Endothelial cell of umbilical vein (primary cell): ENCODE results near the gene PHYH. TPM values are rescaled to one million over a fixed set of nuclear protein-coding genes. Genes with fewer than 3 reads are reported as not detected.

Experiments
- BruUV-seq: library from RNA; stranded (reverse); fragments of 400-500 nt; replicated peaks from 2 replicates; lab custom pipeline; 2021; lab: Mats Ljungman, UMichigan
- CTCF ChIA-PET: fragments of 300-600, 350-600 bp; sonication (Branson Sonifier 250); formaldehyde crosslinking; loops from one replicate; lab custom pipeline; 2021; ENCODE audit warnings: antibody characterized with exemption, inconsistent platforms; lab: Charles Lee
- POLR2A ChIA-PET: fragments of 300-600, 350-600 bp; sonication (Branson Sonifier 250); formaldehyde crosslinking; loops from one replicate; lab custom pipeline; 2021; ENCODE audit warnings: antibody characterized with exemption, inconsistent platforms; lab: Charles Lee
- DNase-seq: peaks from one replicate; pipeline ENCODE4 v3.0.0-alpha.2; 2011; ENCODE audit warnings: low read depth, low spot score
- FAIRE-seq: peaks from 2 replicates; lab custom pipeline; 2011; peaks lifted over from hg19 to GRCh38; lab: Jason Lieb, UNC
- H2AFZ ChIP-seq: 2 replicates; pipeline ENCODE4 v1.6.0; 2012; ENCODE audit warnings: low read depth, low read length, control low read depth, inconsistent platforms
- H3K27ac ChIP-seq: 2 replicates; pipeline ENCODE4 v1.5.1; 2011; ENCODE audit warnings: low read depth, mild to moderate bottlenecking, control low read depth, low read length, moderate library complexity; ENCODE audit not compliant: insufficient read depth
- H3K27me3 ChIP-seq, 2 experiments: 2 replicates each; pipeline versions ENCODE4 v1.6.0 to v1.6.1; 2011; ENCODE audit warnings: low read length in 2 of 2, mixed read lengths in 1 of 2; ENCODE audit not compliant: control insufficient read depth in 2 of 2, insufficient read depth in 2 of 2
- H3K36me3 ChIP-seq, 2 experiments: 2 replicates in 1 of 2; 3 replicates in 1 of 2; pipeline ENCODE4 v1.5.1; 2011; ENCODE audit warnings: low read length in 2 of 2, mild to moderate bottlenecking in 1 of 2, moderate library complexity in 1 of 2; ENCODE audit not compliant: control insufficient read depth in 2 of 2, insufficient read depth in 2 of 2; ENCODE audit errors: extremely low read depth in 1 of 2
- H3K4me1 ChIP-seq: 3 replicates; pipeline ENCODE4 v1.5.1; 2011; ENCODE audit warnings: mild to moderate bottlenecking, low read length; ENCODE audit not compliant: control insufficient read depth, insufficient read depth; ENCODE audit errors: extremely low read depth
- H3K4me2 ChIP-seq: 2 replicates; pipeline ENCODE4 v1.6.1; 2011; ENCODE audit warnings: low read length, control low read depth, mixed read lengths; ENCODE audit not compliant: insufficient read depth
- H3K4me3 ChIP-seq, 3 experiments: fragments of 200-600 bp in 1 of 3; sonication (generic), shearing (Covaris generic) in 1 of 3; replicated peaks in 1 of 3; 2 replicates each; pipeline ENCODE4 v1.5.1; 2011 to 2016; ENCODE audit warnings: control low read depth in 3 of 3, low read length in 3 of 3, mild to moderate bottlenecking in 2 of 3, inconsistent platforms in 1 of 3, low read depth in 1 of 3, moderate library complexity in 1 of 3; ENCODE audit not compliant: insufficient read depth in 1 of 3
- H3K79me2 ChIP-seq: 2 replicates; pipeline ENCODE4 v1.6.0; 2012; ENCODE audit warnings: low read length, inconsistent platforms; ENCODE audit not compliant: control insufficient read depth, insufficient read depth
- H3K9ac ChIP-seq: replicated peaks from 2 replicates; pipeline ENCODE3; 2011; ENCODE audit warnings: low read length, control low read depth; ENCODE audit not compliant: insufficient read depth; ENCODE audit errors: extremely low read depth
- H3K9me1 ChIP-seq: replicated peaks from 3 replicates; pipeline ENCODE4 v1.6.0; 2011; ENCODE audit warnings: mild to moderate bottlenecking, low read length; ENCODE audit not compliant: control insufficient read depth, insufficient read depth; ENCODE audit errors: extremely low read depth
- H3K9me3 ChIP-seq: replicated peaks from 2 replicates; pipeline ENCODE4 v1.5.1; 2012; ENCODE audit warnings: low read length, inconsistent platforms; ENCODE audit not compliant: control insufficient read depth, insufficient read depth
- H4K20me1 ChIP-seq: replicated peaks from 2 replicates; pipeline ENCODE3; 2011; ENCODE audit warnings: mild to moderate bottlenecking, low read length; ENCODE audit not compliant: control insufficient read depth, insufficient read depth; ENCODE audit errors: extremely low read depth
- CTCF ChIP-seq, 2 donors: IDR thresholded peaks; 1 replicate in 1 of 2; 2 replicates in 1 of 2; pipeline ENCODE4 v1.5.1; 2011; ENCODE audit warnings: low read length in 2 of 2, mild to moderate bottlenecking in 2 of 2, moderate library complexity in 2 of 2, control low read depth in 1 of 2, inconsistent platforms in 1 of 2, low read depth in 1 of 2; ENCODE audit not compliant: insufficient read depth in 1 of 2; ENCODE audit errors: extremely low read depth in 1 of 2
- EZH2 ChIP-seq: IDR thresholded peaks from 2 replicates; pipeline ENCODE4 v1.6.1; 2012; ENCODE audit warnings: borderline replicate concordance, low read depth, mild to moderate bottlenecking, moderate library complexity, low read length, inconsistent platforms; ENCODE audit not compliant: severe bottlenecking
- FOS ChIP-seq: IDR thresholded peaks from 2 replicates; pipeline ENCODE4 v1.6.1; 2011; ENCODE audit warnings: mild to moderate bottlenecking, low read length, moderate library complexity, borderline replicate concordance; ENCODE audit not compliant: insufficient read depth
- GATA2 ChIP-seq: IDR thresholded peaks from 2 replicates; pipeline ENCODE4 v1.7.0; 2011; ENCODE audit warnings: low read depth, mild to moderate bottlenecking, moderate library complexity, mixed read lengths, low read length; ENCODE audit not compliant: insufficient read length, insufficient read depth
- JUN ChIP-seq: IDR thresholded peaks from 2 replicates; pipeline ENCODE4 v1.6.1; 2011; ENCODE audit warnings: borderline replicate concordance, low read depth; ENCODE audit not compliant: insufficient read length, insufficient read depth
- MYC ChIP-seq: IDR thresholded peaks from one replicate; pipeline ENCODE4 v1.6.1; 2011; ENCODE audit warnings: mild to moderate bottlenecking, low read depth, low read length
- POLR2A ChIP-seq: IDR thresholded peaks from 2 replicates; pipeline ENCODE4 v1.6.1; 2012; ENCODE audit warnings: low read depth, mild to moderate bottlenecking, control low read depth, low read length
- POLR2AphosphoS5 ChIP-seq: IDR thresholded peaks from 2 replicates; pipeline ENCODE4 v1.6.1; 2012; ENCODE audit warnings: low read depth, mild to moderate bottlenecking, control low read depth, low read length, moderate library complexity; ENCODE audit not compliant: insufficient read depth
- dilution Hi-C: fragments of 300-500 bp; cut with MboI; formaldehyde crosslinking; loops from one replicate; pipeline ENCODE4 v1.15.0; 2019; ENCODE audit warnings: low sequenced_read_pairs; ENCODE audit not compliant: extremely low pct_ligation_motif_present
- intact Hi-C: fragments of 100-400 bp; cut with micrococcal nuclease; formaldehyde crosslinking; loops from one replicate; pipeline ENCODE4 v1.10.0; 2022
- polyA plus RNA-seq, 4 experiments: library from polyadenylated mRNA; depleted of rRNA in 3 of 4; stranded (reverse) in 3 of 4; unstranded in 1 of 4; fragments of >200 nt; gene quantifications; 2 replicates each; pipeline versions ENCODE4 v1.2.1 to v1.2.3, GENCODE V29; 2011 to 2012; ENCODE audit warnings: missing spikeins in 1 of 4
- total RNA-seq: library from RNA; stranded (reverse); gene quantifications from 2 replicates; pipeline ENCODE4 v1.2.3, GENCODE V29; 2021
- TF ChIP-seq, protein P1 (sequence below): IDR thresholded peaks from 2 replicates; pipeline ENCODE4 v1.6.1; 2011; ENCODE audit not compliant: insufficient read depth, insufficient read length

The PHYH gene
- total and polyA plus RNA-seq, 2 donors (not counting 3 experiments of a cell fraction or from before 2014, with no cell fraction given) = 4.7 to 9.4 TPM

GRCh38 chr10:13247784-13248183 is 52.1 kb downstream of the PHYH start:
- Histone ChIP-seq H3K9me3 (no peaks in the 10 kb centered on the region), H2AFZ (no peak overlapping the region), H3K27ac (no peak overlapping the region), H3K9me1 (no peaks in the 10 kb centered on the region), H3K4me1 (no peaks in the 10 kb centered on the region), H3K36me3 (no peaks in the 10 kb centered on the region), H3K79me2 (no peaks in the 10 kb centered on the region), H3K4me2 (no peak overlapping the region), H4K20me1 (no peaks in the 10 kb centered on the region), H3K9ac (no peak overlapping the region), H3K4me3 (no peak overlapping the region), H3K27me3 (no peaks in the 10 kb centered on the region)
- dilution Hi-C loops = no loop called here
- BruUV-seq = no TSS peak
- intact Hi-C loops = no loop called here
- POLR2A ChIA-PET = no interaction called here
- TF ChIP-seq, protein P1, sequence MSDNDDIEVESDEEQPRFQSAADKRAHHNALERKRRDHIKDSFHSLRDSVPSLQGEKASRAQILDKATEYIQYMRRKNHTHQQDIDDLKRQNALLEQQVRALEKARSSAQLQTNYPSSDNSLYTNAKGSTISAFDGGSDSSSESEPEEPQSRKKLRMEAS = no peak
- TF ChIP-seq EZH2 (no peak), FOS (no peak), JUN (no peak), GATA2 (no peak)
- DNase-seq (no peak), FAIRE-seq (no peak)
- CTCF ChIA-PET = interaction anchor here (0.5 kb wide), 1 partner anchor 14 kb away, joined by 3 read pairs; no protein-coding TSS in a partner anchor

DNA sequence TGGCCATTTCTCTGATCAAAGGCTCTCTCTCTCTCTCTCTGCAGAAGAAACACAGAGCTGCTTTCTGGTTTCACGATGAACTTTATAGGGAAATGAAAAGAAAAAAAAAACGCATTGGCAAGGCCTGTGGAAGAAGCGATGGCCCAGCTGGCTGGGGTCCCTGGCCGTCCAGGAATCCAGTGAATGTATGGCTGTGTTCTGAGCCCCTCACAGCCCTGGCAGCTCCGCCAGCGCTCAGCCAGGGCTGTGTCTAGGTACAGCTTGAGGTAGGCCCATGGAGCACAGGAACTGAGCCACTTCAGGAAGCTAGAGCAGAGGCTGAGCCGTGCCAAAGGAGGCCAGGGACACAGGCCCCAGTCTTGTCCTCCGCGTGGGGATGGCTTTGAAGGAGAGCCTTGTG is 52.6 kb downstream of the PHYH start:
- H3K27ac ChIP-seq = no peak overlapping the region
- no peak for FAIRE-seq
- H3K4me1 ChIP-seq = no peaks in the 10 kb centered on the region
- H2AFZ ChIP-seq = no peak overlapping the region
- no peak for TF ChIP-seq CTCF (IDR thresholded peaks at IDR 0.05; ENCODE audit: extremely low read depth in 1 of 2, insufficient read depth in 1 of 2, low read depth in 1 of 2, low read length in 2 of 2)
- TF ChIP-seq EZH2 = no peak
- TF ChIP-seq JUN = no peak
- TF ChIP-seq POLR2A = no peak
- TF ChIP-seq MYC = no peak
- TF ChIP-seq FOS = no peak
- no peak for TF ChIP-seq POLR2AphosphoS5
- TF ChIP-seq, protein P1 = no peak
- TF ChIP-seq GATA2 = no peak
- intact Hi-C loops (no loop called here), dilution Hi-C loops (no loop called here)
- H3K4me2 ChIP-seq = no peak overlapping the region
- DNase-seq = no peak
- no peaks in the 10 kb centered on the region for H4K20me1 ChIP-seq
- no peak overlapping the region for H3K4me3 ChIP-seq
- BruUV-seq = no TSS peak
- no peaks in the 10 kb centered on the region for H3K79me2 ChIP-seq
- ChIA-PET POLR2A (no interaction called here), CTCF (interaction anchor here (0.5 kb wide), 1 partner anchor 15 kb away, joined by 3 read pairs; no protein-coding TSS in a partner anchor)
- H3K9ac ChIP-seq = no peak overlapping the region
- H3K36me3 ChIP-seq = no peaks in the 10 kb centered on the region
- no peaks in the 10 kb centered on the region for H3K27me3 ChIP-seq
- H3K9me3 ChIP-seq = no peaks in the 10 kb centered on the region
- no peaks in the 10 kb centered on the region for H3K9me1 ChIP-seq
